Hepatocyte (in vitro differentiated cells): Measurements from ENCODE around the gene SLC22A7.

Experiments used
- CTCF ChIP-seq: fragments of 200-600 bp; sonication (generic); IDR thresholded peaks from 2 replicates; pipeline ENCODE4 v1.5.1; 2016; ENCODE audit warnings: antibody characterized with exemption, mild to moderate bottlenecking; ENCODE audit not compliant: poor library complexity
- EZH2 ChIP-seq: fragments of 200-600 bp; sonication (generic); IDR thresholded peaks from 2 replicates; pipeline ENCODE4 v1.6.1; 2016; ENCODE audit warnings: antibody characterized with exemption, mild to moderate bottlenecking, borderline replicate concordance

DNA sequence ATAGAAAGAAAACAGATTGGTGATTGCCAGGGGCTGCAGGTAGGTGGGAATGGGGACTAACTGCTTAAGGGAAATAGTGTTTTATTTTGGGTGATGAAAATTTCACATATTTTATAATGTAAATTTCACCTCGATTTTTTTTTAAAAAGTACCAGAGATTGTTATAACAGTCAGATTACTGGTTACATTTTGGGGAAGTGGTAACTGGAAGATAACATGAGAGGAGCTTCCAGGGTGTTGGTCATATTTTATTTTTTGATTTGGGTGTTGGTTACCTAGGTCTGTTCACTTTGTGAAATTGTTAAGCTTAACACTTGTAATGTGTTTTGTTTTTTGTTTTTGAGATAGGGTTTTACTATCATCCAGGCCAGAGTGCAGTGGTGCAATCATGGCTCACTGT is 27.8 kb downstream of the SLC22A7 start:
- TF ChIP-seq CTCF (no peak), EZH2 (no peak)
